Small intestine (tissue), 7 donors: ENCODE measurements around the gene CNKSR3. TPM values are rescaled to one million over a fixed set of nuclear protein-coding genes. Genes with fewer than 3 reads are reported as not detected.

Source experiments
- DNase-seq, 2 donors: peaks; one replicate each; pipeline versions ENCODE4 v3.0.0 to v3.0.0-alpha.2; 2013
- FAIRE-seq: peaks from 2 replicates; lab custom pipeline; 2012; peaks lifted over from hg19 to GRCh38; lab: Jason Lieb, UNC
- H3K27ac ChIP-seq, 3 donors: one replicate each; pipeline ENCODE4 v1.5.1; 2013; ENCODE audit warnings: low read length in 2 of 3, mild to moderate bottlenecking in 2 of 3, control low read depth in 1 of 3, inconsistent platforms in 1 of 3, low read depth in 1 of 3, moderate library complexity in 1 of 3
- H3K27me3 ChIP-seq, 3 donors: one replicate each; pipeline ENCODE4 v1.6.1; 2013; ENCODE audit warnings: low read length in 3 of 3, inconsistent platforms in 1 of 3; ENCODE audit not compliant: control insufficient read depth in 3 of 3, insufficient read depth in 3 of 3
- H3K36me3 ChIP-seq, 3 donors: one replicate each; pipeline ENCODE4 v1.6.1; 2013; ENCODE audit warnings: low read length in 3 of 3, inconsistent platforms in 1 of 3, low read depth in 1 of 3, mild to moderate bottlenecking in 1 of 3, moderate library complexity in 1 of 3; ENCODE audit not compliant: control insufficient read depth in 3 of 3, insufficient read depth in 2 of 3
- H3K4me1 ChIP-seq, 3 donors: one replicate each; pipeline ENCODE4 v1.6.1; 2013; ENCODE audit warnings: low read length in 2 of 3, inconsistent platforms in 1 of 3, low read depth in 1 of 3, mild to moderate bottlenecking in 1 of 3, moderate library complexity in 1 of 3; ENCODE audit not compliant: control insufficient read depth in 3 of 3, insufficient read depth in 2 of 3
- H3K4me3 ChIP-seq, 3 donors: one replicate each; pipeline ENCODE4 v1.5.1; 2013; ENCODE audit warnings: low read length in 3 of 3, control low read depth in 1 of 3, inconsistent platforms in 1 of 3, low read depth in 1 of 3, mild to moderate bottlenecking in 1 of 3, moderate library complexity in 1 of 3
- H3K9me3 ChIP-seq, 2 donors: one replicate each; pipeline ENCODE4 v1.6.1; 2013; ENCODE audit warnings: low read depth in 1 of 2, low read length in 1 of 2; ENCODE audit not compliant: control insufficient read depth in 2 of 2, insufficient read depth in 1 of 2
- WGBS, 3 donors: extraction: QIAGEN DNeasy Blood & Tissue Kit; methylation state at CpG; one replicate each; pipeline ENCODE4 v1.1.7; 2013; 5-methylcytosine and 5-hydroxymethylcytosine counted together
- polyA plus RNA-seq, 4 donors: library from polyadenylated mRNA; stranded (reverse) in 3 of 4; unstranded in 1 of 4; fragments of 200-250 nt in 3 of 4; fragments of 120-200 nt in 1 of 4; gene quantifications; one replicate each; pipeline versions ENCODE4 v1.2.1 to v1.2.3, GENCODE V29; 2013
- donor health status: healthy with polysubstance abuse.
- donor health status: control.
- donor health status: control.
- donor health status: Bipolar disorder and iron deficiency.
- donor health status: healthy.

The CNKSR3 gene
- polyA plus RNA-seq, 4 donors = 10.6 to 34.6 (median 11.6) TPM

DNA sequence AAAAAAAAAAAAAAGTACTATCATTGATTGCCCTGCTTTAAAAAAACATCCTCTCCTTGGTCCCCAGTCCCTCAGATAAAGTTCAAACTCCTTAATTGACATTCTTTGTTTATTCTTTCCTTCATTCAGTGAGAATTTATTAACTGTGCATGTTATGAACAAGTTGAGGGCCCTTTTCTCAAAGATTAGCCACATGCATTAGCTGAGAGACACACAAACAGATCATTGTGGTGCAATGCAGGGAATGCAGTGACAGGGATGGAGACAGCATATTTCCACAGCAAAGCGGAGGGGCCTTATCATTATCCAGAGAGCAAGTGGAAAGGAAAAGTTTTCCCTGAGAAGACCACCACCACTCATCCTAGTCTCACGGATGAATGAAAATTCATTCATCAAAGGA lies 132.0 kb downstream of the CNKSR3 start:
- Histone ChIP-seq H3K27ac (no peak overlapping the region), H3K4me1 (peaks cover 0 to 4% (median 0%) of the 10 kb centered on the region in 3 donors), H3K9me3 (peaks cover 0 to 4% of the 10 kb centered on the region in 2 donors), H3K4me3 (no peak overlapping the region), H3K36me3 (no peaks in the 10 kb centered on the region), H3K27me3 (no peaks in the 10 kb centered on the region)
- FAIRE-seq = no peak
- 86 to 96% (median 89%) methylated on average over 2 of the region's 2 CpGs for WGBS, 3 donors
- no peak for DNase-seq

DNA sequence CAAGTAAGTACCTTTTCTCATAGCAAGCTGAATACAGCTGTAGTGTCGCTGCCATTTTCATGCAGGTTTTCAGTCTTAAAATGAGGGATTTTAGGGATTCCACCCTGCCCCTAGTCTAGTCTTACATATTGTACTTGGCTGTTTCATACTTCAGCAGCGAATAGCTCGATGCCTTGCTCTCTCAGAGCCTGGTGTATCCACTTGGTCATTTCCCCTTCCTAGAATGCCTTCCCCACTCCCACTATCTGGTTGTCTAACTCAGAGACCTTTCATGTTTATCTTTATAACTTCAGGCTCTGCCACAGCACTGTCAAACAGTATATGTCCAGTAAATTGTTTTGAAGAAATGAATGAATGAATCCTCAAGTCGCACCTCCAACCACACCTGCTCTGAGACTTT lies 132.8 kb downstream of the CNKSR3 start:
- Histone ChIP-seq H3K27ac (no peak overlapping the region), H3K36me3 (no peaks in the 10 kb centered on the region), H3K4me1 (peaks cover 0 to 4% (median 0%) of the 10 kb centered on the region in 3 donors), H3K27me3 (no peaks in the 10 kb centered on the region), H3K4me3 (no peak overlapping the region), H3K9me3 (no peaks in the 10 kb centered on the region)
- no peak for DNase-seq
- no peak for FAIRE-seq
- 79 to 86% (median 84%) methylated on average over 4 of the region's 4 CpGs for WGBS, 3 donors

DNA sequence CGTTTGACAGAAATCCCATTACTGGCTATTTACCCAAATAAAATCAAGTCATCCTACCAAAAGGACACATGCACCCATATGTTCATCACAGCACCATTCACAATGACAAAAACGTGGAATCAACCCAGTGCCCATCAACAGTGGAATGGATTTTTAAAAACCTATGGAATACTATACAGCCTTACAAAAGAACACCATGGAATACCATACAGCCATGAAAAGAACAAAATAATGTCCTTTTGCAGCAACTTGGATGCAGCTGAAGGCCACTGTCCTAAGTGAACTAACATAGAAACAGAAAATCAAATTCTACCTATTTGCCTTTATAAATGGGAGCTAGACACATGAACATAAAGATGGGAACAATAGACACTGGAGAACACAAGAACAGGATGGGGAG lies 136.5 kb downstream of the CNKSR3 start:
- 86 to 93% (median 90%) methylated on average over 2 of the region's 2 CpGs for WGBS, 3 donors
- FAIRE-seq (no peak), DNase-seq (no peak)
- Histone ChIP-seq H3K4me1 (peaks cover 0 to 2% (median 0%) of the 10 kb centered on the region in 3 donors), H3K27me3 (no peaks in the 10 kb centered on the region), H3K4me3 (no peak overlapping the region), H3K9me3 (no peaks in the 10 kb centered on the region), H3K27ac (no peak overlapping the region), H3K36me3 (no peaks in the 10 kb centered on the region)

DNA sequence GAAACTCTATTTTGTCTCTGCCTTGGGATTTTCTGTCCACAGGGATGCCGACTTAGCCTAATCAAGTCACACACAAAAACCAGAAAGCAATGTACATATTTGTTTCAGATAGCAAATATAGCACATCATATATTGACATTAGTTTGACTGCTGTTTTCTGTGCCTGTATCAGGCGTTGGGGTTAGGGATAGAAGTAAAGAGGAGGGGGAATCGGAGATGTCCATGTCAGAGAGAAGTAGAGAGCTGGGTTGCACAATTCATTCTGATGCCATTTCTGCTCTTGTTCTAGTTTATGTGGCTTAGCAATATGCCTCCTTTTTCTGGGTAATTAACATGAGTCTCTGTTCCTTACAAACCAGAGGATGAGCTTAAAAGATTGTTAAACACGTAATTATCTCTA lies 139.2 kb downstream of the CNKSR3 start:
- 85 to 87% (median 87%) methylated on average over 4 of the region's 4 CpGs for WGBS, 3 donors
- DNase-seq (no peak), FAIRE-seq (no peak)
- Histone ChIP-seq H3K27me3 (no peaks in the 10 kb centered on the region), H3K9me3 (no peaks in the 10 kb centered on the region), H3K4me3 (no peak overlapping the region), H3K27ac (no peak overlapping the region), H3K36me3 (no peaks in the 10 kb centered on the region), H3K4me1 (peaks cover 0 to 2% (median 0%) of the 10 kb centered on the region in 3 donors)

DNA sequence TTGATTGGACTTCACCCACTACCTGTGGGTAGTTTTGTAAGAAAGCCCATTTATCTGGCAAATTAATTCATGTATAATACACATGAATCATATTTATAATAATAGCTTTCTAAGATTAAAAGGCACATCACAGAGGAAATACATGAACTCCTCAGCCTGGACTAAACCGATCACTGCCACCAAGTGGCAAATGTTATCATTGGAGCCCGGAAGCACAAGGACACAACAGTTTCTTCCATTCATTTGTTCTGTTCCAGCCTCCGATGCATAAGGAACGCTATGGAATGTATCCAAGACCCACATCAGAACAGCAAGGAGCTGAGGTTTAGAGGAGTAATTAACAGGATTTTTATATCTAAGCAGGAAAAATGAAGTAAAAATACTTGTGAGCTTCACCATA lies 139.9 kb downstream of the CNKSR3 start:
- Histone ChIP-seq H3K9me3 (no peaks in the 10 kb centered on the region), H3K27ac (no peak overlapping the region), H3K4me3 (no peak overlapping the region), H3K36me3 (no peaks in the 10 kb centered on the region), H3K27me3 (no peaks in the 10 kb centered on the region), H3K4me1 (peaks cover 0 to 2% (median 0%) of the 10 kb centered on the region in 3 donors)
- DNase-seq = peak; percentile 23 to 49
- 4 to 16% (median 7%) methylated on average over 4 of the region's 4 CpGs for WGBS, 3 donors
- no peak for FAIRE-seq

DNA sequence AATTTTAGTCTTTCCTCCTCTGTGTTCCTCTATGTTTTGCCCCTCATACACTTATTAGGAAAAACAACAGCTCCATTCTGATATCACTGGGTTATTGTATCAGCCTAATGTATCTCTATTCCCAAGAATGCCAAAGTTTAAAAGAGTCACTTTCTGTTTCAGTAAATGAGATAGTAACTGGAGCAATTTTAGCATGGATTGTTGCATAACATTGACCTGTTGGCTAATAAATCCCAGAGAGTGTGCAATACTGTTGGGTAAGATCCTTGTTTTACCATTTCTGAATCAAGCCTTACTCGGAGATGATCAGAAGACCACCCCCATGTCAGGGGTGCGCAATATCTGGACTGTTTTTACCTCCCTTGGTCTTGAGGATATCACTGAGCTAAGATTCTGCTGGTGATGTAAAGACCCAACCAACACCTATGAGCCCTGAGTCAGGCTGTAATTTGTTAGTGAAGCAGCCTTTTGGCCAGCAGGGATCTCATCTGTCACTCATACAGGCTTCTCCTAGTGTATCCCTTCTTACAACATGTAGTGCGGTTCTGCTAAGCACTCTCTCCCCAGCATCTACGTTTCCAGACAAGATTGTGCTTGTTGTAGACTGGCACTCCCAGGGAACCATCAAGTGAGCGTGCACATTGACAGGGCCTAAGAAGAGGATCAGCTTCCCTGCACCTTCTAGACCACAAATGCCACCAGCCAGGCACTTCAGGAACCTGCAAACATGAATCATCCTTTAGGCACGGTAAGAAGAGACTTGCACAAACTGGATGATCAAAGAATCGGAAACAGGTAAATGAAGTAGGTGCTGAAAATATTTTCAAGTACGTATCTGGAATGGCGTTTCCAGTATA lies 142.4 kb downstream of the CNKSR3 start:
- H3K9me3 ChIP-seq = no peaks in the 10 kb centered on the region
- FAIRE-seq (no peak), DNase-seq (no peak)
- H3K36me3 ChIP-seq = no peaks in the 10 kb centered on the region
- H3K27ac ChIP-seq = no peak overlapping the region
- no peaks in the 10 kb centered on the region for H3K27me3 ChIP-seq
- WGBS, 3 donors = 75 to 85% (median 84%) methylated on average over 9 of the region's 9 CpGs
- peaks cover 0 to 2% (median 0%) of the 10 kb centered on the region in 3 donors for H3K4me1 ChIP-seq
- H3K4me3 ChIP-seq = no peak overlapping the region

DNA sequence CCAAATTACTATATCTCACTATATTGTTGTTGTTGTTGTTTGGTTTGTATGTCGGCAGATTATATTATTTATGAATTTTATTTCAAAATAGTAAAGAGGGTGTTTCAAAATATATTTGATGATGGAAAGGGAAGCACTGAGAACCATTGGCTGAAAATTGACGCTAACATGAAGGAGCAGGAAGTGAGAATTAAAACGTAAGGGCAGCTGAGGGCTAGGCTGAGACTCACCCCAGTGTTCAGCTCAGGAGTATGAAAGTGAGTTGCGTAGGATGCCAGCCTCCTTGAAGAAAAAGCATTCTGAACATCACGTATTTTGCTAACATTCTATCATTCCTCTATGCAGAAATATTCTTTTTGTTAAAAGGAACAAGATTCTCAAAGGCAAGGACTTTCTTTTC lies 143.1 kb downstream of the CNKSR3 start:
- Histone ChIP-seq H3K27ac (no peak overlapping the region), H3K36me3 (no peaks in the 10 kb centered on the region), H3K27me3 (no peaks in the 10 kb centered on the region), H3K4me1 (peaks cover 0 to 2% (median 0%) of the 10 kb centered on the region in 3 donors), H3K4me3 (no peak overlapping the region), H3K9me3 (no peaks in the 10 kb centered on the region)
- DNase-seq (no peak), FAIRE-seq (no peak)
- WGBS, 3 donors = 84 to 91% (median 85%) methylated on average over 5 of the region's 5 CpGs

DNA sequence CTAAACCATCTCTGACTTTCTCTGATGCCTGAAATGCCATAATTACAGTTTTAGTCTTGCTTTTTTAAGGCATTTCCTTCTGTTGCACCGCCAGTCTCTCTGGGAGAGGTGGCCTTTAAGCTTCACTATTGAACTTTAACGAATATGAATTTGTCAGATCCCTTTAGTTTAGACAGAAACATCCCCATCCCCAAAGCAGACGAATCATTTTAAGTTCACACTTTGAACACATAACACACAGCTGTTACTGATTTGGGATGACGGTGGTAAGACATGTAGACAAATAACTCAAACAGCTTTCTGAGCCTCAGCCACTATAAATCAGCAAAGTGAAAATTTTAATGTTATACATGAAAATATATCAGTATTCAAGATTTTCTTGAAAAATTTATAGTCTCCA lies 146.7 kb downstream of the CNKSR3 start:
- Histone ChIP-seq H3K36me3 (no peaks in the 10 kb centered on the region), H3K4me1 (no peaks in the 10 kb centered on the region), H3K27ac (no peak overlapping the region), H3K4me3 (no peak overlapping the region), H3K27me3 (no peaks in the 10 kb centered on the region), H3K9me3 (no peaks in the 10 kb centered on the region)
- no peak for FAIRE-seq
- DNase-seq = no peak
- 69 to 77% (median 72%) methylated on average over 4 of the region's 4 CpGs for WGBS, 3 donors
